Measurements from ENCODE around the gene COX6B2.

COX6B2 gene

GRCh38 chr19:55302318-55302703 lies 52.2 kb downstream of the COX6B2 start:
- peaks cover 0 to 8% of the 10 kb centered on the region in 2 donors for H3K4me1 ChIP-seq (ENCODE audit: control insufficient read depth in 2 of 2, insufficient read depth in 2 of 2, low read length in 2 of 2)
- H3K36me3 ChIP-seq (ENCODE audit: control insufficient read depth in 2 of 2, insufficient read depth in 2 of 2, low read length in 2 of 2) = no peaks in the 10 kb centered on the region
- H3K4me3 ChIP-seq (ENCODE audit: low read length in 2 of 2) = peak overlapping the region; percentile 2 to 59
- no peak overlapping the region for H3K9ac ChIP-seq (ENCODE audit: low read depth in 1 of 2, low read length in 2 of 2)
- no peak overlapping the region for H3K27ac ChIP-seq (ENCODE audit: low read depth in 2 of 2, low read length in 2 of 2)
- no peaks in the 10 kb centered on the region for H3K27me3 ChIP-seq (ENCODE audit: control insufficient read depth in 2 of 2, insufficient read depth in 2 of 2, low read length in 2 of 2)
- H3K9me3 ChIP-seq (ENCODE audit: control insufficient read depth in 2 of 2, low read length in 2 of 2) = no peaks in the 10 kb centered on the region

- H3K27ac ChIP-seq (ENCODE audit: low read depth in 2 of 2, low read length in 2 of 2) = no peak overlapping the region
- no peaks in the 10 kb centered on the region for H3K36me3 ChIP-seq (ENCODE audit: control insufficient read depth in 2 of 2, insufficient read depth in 2 of 2, low read length in 2 of 2)
- peaks cover 0 to 8% of the 10 kb centered on the region in 2 donors for H3K4me1 ChIP-seq (ENCODE audit: control insufficient read depth in 2 of 2, insufficient read depth in 2 of 2, low read length in 2 of 2)
- H3K27me3 ChIP-seq (ENCODE audit: control insufficient read depth in 2 of 2, insufficient read depth in 2 of 2, low read length in 2 of 2) = no peaks in the 10 kb centered on the region
- H3K4me3 ChIP-seq (ENCODE audit: low read length in 2 of 2) = peak overlapping the region; percentile 2 to 59
- no peaks in the 10 kb centered on the region for H3K9me3 ChIP-seq (ENCODE audit: control insufficient read depth in 2 of 2, low read length in 2 of 2)
- H3K9ac ChIP-seq (ENCODE audit: low read depth in 1 of 2, low read length in 2 of 2) = peak overlapping the region; percentile 2 to 43
These were observed 52.8 kb downstream of the COX6B2 start for GRCh38 chr19:55301459-55302317.

GRCh38 chr19:55300886-55301458 lies 53.5 kb downstream of the COX6B2 start:
- no peaks in the 10 kb centered on the region for H3K36me3 ChIP-seq (ENCODE audit: control insufficient read depth in 2 of 2, insufficient read depth in 2 of 2, low read length in 2 of 2)
- H3K9ac ChIP-seq (ENCODE audit: low read depth in 1 of 2, low read length in 2 of 2) = peak overlapping the region in 1 of 2 donors; percentile 2
- no peak overlapping the region for H3K27ac ChIP-seq (ENCODE audit: low read depth in 2 of 2, low read length in 2 of 2)
- H3K4me3 ChIP-seq (ENCODE audit: low read length in 2 of 2) = no peak overlapping the region
- H3K4me1 ChIP-seq (ENCODE audit: control insufficient read depth in 2 of 2, insufficient read depth in 2 of 2, low read length in 2 of 2) = peaks cover 0 to 8% of the 10 kb centered on the region in 2 donors
- H3K9me3 ChIP-seq (ENCODE audit: control insufficient read depth in 2 of 2, low read length in 2 of 2) = no peaks in the 10 kb centered on the region
- no peaks in the 10 kb centered on the region for H3K27me3 ChIP-seq (ENCODE audit: control insufficient read depth in 2 of 2, insufficient read depth in 2 of 2, low read length in 2 of 2)

GRCh38 chr19:55299991-55300390 lies 54.5 kb downstream of the COX6B2 start:
- H3K4me1 ChIP-seq (ENCODE audit: control insufficient read depth in 2 of 2, insufficient read depth in 2 of 2, low read length in 2 of 2) = peaks cover 0 to 8% of the 10 kb centered on the region in 2 donors
- no peaks in the 10 kb centered on the region for H3K27me3 ChIP-seq (ENCODE audit: control insufficient read depth in 2 of 2, insufficient read depth in 2 of 2, low read length in 2 of 2)
- no peak overlapping the region for H3K27ac ChIP-seq (ENCODE audit: low read depth in 2 of 2, low read length in 2 of 2)
- H3K36me3 ChIP-seq (ENCODE audit: control insufficient read depth in 2 of 2, insufficient read depth in 2 of 2, low read length in 2 of 2) = no peaks in the 10 kb centered on the region
- H3K9me3 ChIP-seq (ENCODE audit: control insufficient read depth in 2 of 2, low read length in 2 of 2) = no peaks in the 10 kb centered on the region
- no peak overlapping the region for H3K4me3 ChIP-seq (ENCODE audit: low read length in 2 of 2)
- no peak overlapping the region for H3K9ac ChIP-seq (ENCODE audit: low read depth in 1 of 2, low read length in 2 of 2)

Measured in mucosa of rectum (tissue), 2 donors.